OCI-LY1 (cell line): ENCODE results near the gene CCDC74B.
A peak's percentile ranks its signal among the peaks of the same experiment; 100 is the strongest.
"Not testable (repeated sequence)": the region's sequence is repeated elsewhere in the genome, so short reads cannot be mapped to it uniquely, and the experiment has no call there.

Source experiments
- H2AFZ ChIP-seq: fragments of 200-600 bp; sonication (generic), shearing (Covaris generic); 2 replicates; pipeline ENCODE4 v1.6.0; 2014; ENCODE audit warnings: antibody characterized with exemption, mild to moderate bottlenecking, low read length
- H3F3A ChIP-seq: fragments of 200-600 bp; sonication (generic), shearing (Covaris generic); 2 replicates; pipeline ENCODE4 v1.6.0; 2014; ENCODE audit warnings: mild to moderate bottlenecking, antibody characterized with exemption, low read length, moderate library complexity; ENCODE audit not compliant: insufficient read depth
- H3K27ac ChIP-seq: fragments of 200-600 bp; sonication (generic); 2 replicates; pipeline ENCODE4 v1.5.1; 2014; ENCODE audit warnings: low read length, mixed run types, mild to moderate bottlenecking, low read depth; ENCODE audit not compliant: poor library complexity, severe bottlenecking
- H3K27me3 ChIP-seq: fragments of 200-600 bp; sonication (generic); 2 replicates; pipeline ENCODE4 v1.6.0; 2014; ENCODE audit warnings: antibody characterized with exemption, mild to moderate bottlenecking, low read length, moderate library complexity; ENCODE audit not compliant: insufficient read depth
- H3K36me3 ChIP-seq: fragments of 200-600 bp; sonication (generic); 2 replicates; pipeline ENCODE4 v1.6.1; 2014; ENCODE audit warnings: mild to moderate bottlenecking, antibody characterized with exemption, low read length, moderate library complexity, mixed read lengths; ENCODE audit not compliant: insufficient read depth
- H3K4me1 ChIP-seq: fragments of 200-600 bp; sonication (generic); 2 replicates; pipeline ENCODE4 v1.5.1; 2014; ENCODE audit warnings: mild to moderate bottlenecking, low read length, moderate library complexity; ENCODE audit not compliant: insufficient read depth, severe bottlenecking
- H3K4me2 ChIP-seq: fragments of 200-600 bp; sonication (generic), shearing (Covaris generic); 2 replicates; pipeline ENCODE4 v1.6.1; 2014; ENCODE audit warnings: low read length
- H3K4me3 ChIP-seq: fragments of 200-600 bp; sonication (generic); 2 replicates; pipeline ENCODE4 v1.5.1; 2014; ENCODE audit warnings: low read length, low read depth, mild to moderate bottlenecking, mixed read lengths; ENCODE audit not compliant: poor library complexity, severe bottlenecking
- H3K79me2 ChIP-seq: fragments of 200-600 bp; shearing (Covaris generic); 2 replicates; pipeline ENCODE4 v1.6.1; 2016; ENCODE audit warnings: mixed run types, low read length, mixed read lengths; ENCODE audit not compliant: insufficient read depth
- H3K9ac ChIP-seq: fragments of 200-600 bp; sonication (generic), shearing (Covaris generic); 2 replicates; pipeline ENCODE4 v1.6.1; 2014; ENCODE audit warnings: mild to moderate bottlenecking, low read length, mixed read lengths
- H3K9me2 ChIP-seq: fragments of 200-600 bp; sonication (generic), shearing (Covaris generic); 2 replicates; pipeline ENCODE4 v1.6.1; 2014; ENCODE audit warnings: low read depth, mild to moderate bottlenecking, low read length, mixed read lengths
- H3K9me3 ChIP-seq: fragments of 200-600 bp; shearing (Covaris generic); 2 replicates; pipeline ENCODE4 v1.6.1; 2014; ENCODE audit warnings: low read length, mixed read lengths
- H4K20me1 ChIP-seq: fragments of 200-600 bp; sonication (generic), shearing (Covaris generic); 2 replicates; pipeline ENCODE4 v1.6.0; 2016; ENCODE audit warnings: mild to moderate bottlenecking, low read length; ENCODE audit not compliant: insufficient read depth
- EZH2 ChIP-seq: fragments of 200-600 bp; sonication (generic), shearing (Covaris generic); IDR thresholded peaks from 2 replicates; pipeline ENCODE4 v1.8.0; 2017; ENCODE audit warnings: borderline replicate concordance, mixed run types, mild to moderate bottlenecking, antibody characterized with exemption, low read length, moderate library complexity, mixed read lengths
- TF ChIP-seq, protein P1 (sequence below): fragments of 200-600 bp; sonication (generic), shearing (Covaris generic); IDR thresholded peaks from 2 replicates; pipeline ENCODE4 v1.5.1; 2017; ENCODE audit warnings: mild to moderate bottlenecking, antibody characterized with exemption, low read length, moderate library complexity, mixed read lengths

Gene CCDC74B

DNA sequence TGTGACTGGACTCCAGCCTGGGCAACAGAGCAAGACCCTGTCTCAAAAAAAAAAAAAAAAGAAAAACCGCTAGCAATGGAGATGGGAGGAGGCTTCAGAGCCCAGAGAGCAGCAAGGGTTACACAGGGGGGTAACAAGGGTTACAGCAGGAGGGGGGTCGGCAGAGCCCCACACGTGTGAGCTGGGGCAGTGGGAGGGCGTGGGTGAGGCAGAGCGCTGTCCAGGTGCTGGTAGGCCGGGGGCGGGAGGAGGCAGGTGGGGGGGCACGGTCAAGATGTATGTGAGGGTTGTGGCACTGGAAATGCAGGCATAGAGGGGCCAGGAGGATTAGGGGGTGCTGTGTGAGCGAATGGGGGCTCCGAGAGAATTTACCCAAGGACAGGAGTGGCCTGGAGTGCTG lies 40.5 kb upstream of the CCDC74B start:
- Histone ChIP-seq H3K9ac (no peak overlapping the region), H3K27ac (no peak overlapping the region), H3K4me1 (peaks cover 13% of the 10 kb centered on the region), H4K20me1 (no peaks in the 10 kb centered on the region), H3F3A (no peaks in the 10 kb centered on the region), H3K27me3 (no peaks in the 10 kb centered on the region), H2AFZ (no peak overlapping the region), H3K4me3 (no peak overlapping the region), H3K9me3 (no peaks in the 10 kb centered on the region), H3K4me2 (no peak overlapping the region), H3K79me2 (peaks cover 7% of the 10 kb centered on the region), H3K9me2 (no peaks in the 10 kb centered on the region), H3K36me3 (peaks cover 7% of the 10 kb centered on the region; the same call in 1 of the 2 replicates)
- TF ChIP-seq, protein P1, sequence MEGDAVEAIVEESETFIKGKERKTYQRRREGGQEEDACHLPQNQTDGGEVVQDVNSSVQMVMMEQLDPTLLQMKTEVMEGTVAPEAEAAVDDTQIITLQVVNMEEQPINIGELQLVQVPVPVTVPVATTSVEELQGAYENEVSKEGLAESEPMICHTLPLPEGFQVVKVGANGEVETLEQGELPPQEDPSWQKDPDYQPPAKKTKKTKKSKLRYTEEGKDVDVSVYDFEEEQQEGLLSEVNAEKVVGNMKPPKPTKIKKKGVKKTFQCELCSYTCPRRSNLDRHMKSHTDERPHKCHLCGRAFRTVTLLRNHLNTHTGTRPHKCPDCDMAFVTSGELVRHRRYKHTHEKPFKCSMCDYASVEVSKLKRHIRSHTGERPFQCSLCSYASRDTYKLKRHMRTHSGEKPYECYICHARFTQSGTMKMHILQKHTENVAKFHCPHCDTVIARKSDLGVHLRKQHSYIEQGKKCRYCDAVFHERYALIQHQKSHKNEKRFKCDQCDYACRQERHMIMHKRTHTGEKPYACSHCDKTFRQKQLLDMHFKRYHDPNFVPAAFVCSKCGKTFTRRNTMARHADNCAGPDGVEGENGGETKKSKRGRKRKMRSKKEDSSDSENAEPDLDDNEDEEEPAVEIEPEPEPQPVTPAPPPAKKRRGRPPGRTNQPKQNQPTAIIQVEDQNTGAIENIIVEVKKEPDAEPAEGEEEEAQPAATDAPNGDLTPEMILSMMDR: no peak
- no peak for TF ChIP-seq EZH2

DNA sequence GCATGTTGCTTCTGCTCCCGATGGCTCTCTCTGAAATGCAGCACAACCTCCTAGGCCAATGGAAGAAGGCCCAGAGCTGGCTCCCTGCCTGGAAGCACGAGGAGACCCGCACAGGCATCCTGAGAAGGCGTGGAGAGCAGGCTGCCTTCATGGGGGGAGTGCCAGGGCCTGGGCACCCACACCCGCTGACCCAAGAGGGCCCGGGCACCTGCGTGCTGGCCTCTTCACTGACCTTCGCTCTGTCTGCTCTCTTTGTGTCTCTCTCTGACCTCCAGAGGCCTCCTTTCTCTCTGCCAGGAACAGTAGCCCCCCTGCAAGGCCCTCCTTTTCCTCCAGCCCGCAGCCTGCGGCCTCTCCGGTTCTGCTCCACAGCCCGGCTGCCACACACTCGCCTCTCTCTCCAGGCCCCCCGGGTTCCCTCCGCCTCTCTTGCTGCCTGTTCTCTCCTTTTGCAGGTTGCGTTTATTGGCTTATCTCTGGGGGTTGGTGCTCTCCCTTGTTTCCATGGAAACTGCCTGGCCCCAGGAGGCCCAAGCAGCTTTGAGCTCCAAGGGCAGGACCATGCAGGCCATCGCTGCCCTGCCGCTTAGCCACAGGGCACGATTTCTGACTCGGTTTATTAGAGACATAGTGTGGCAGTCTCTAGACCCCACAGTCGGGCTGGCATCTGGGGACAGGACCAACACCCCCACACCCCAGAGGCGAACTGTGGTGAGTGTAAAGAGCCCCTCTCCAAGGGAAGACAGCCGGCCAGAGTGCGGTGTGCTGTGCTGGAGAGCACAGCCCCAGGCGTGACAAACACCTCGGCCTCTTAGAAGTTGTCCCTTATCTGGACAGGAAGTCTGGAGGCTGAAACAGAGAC lies 38.8 kb upstream of the CCDC74B start:
- Histone ChIP-seq H3K79me2 (peaks cover 24% of the 10 kb centered on the region), H3K4me2 (peak overlapping the region; percentile 62), H3K27ac (no peak overlapping the region), H3K4me3 (peak overlapping the region; percentile 87), H3K4me1 (peaks cover 25% of the 10 kb centered on the region), H3F3A (no peaks in the 10 kb centered on the region), H4K20me1 (no peaks in the 10 kb centered on the region), H2AFZ (no peak overlapping the region), H3K9me2 (no peaks in the 10 kb centered on the region), H3K9ac (peak overlapping the region; percentile 85), H3K9me3 (no peaks in the 10 kb centered on the region), H3K27me3 (no peaks in the 10 kb centered on the region), H3K36me3 (peaks cover 12% of the 10 kb centered on the region; the same call in 1 of the 2 replicates)
- TF ChIP-seq, protein P1: no peak
- no peak for TF ChIP-seq EZH2

DNA sequence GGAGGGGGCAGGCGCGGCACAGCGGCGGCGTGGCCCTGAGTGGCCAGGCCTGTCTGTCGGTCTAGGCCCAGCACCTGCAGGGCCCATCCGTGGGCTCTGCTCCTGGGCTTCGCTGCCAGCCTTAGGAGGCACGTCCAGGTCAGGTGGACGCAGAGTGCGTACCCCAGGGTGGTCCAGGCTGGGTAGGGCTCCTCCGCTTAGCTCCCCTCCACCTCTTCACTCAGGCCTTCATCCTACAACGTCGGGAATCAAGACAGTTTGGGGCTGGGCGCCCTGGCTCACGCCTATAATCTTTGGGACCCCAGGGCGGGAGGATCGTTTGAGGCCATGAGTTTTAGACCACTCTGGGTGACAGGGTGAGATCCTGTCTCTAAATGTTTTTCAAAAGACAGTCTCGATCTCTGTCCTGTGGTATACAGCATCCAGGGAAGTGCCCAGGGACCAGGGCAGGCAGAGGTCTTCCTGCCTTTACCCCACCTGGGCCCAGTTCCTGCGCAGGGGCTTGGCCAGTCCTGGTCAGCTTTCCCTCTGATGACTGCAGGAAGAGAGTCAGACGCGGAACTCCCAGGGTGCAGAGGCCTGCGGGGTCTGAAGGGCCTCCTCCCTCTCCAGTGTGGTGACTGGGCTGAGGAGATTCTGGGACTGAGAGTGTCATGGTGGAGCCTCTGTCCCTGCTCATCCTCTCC lies 38.1 kb upstream of the CCDC74B start:
- not testable (repeated sequence) for H4K20me1 ChIP-seq, H3K9me2 ChIP-seq, H3K27ac ChIP-seq, H3F3A ChIP-seq, H3K9me3 ChIP-seq, H2AFZ ChIP-seq, H3K27me3 ChIP-seq
- peak overlapping the region; percentile 87 for H3K4me3 ChIP-seq
- peak overlapping the region; percentile 62 for H3K4me2 ChIP-seq
- H3K4me1 ChIP-seq: peaks cover 25% of the 10 kb centered on the region
- H3K36me3 ChIP-seq: peaks cover 13% of the 10 kb centered on the region; the same call in 1 of the 2 replicates
- peak overlapping the region; percentile 85 for H3K9ac ChIP-seq
- peaks cover 31% of the 10 kb centered on the region for H3K79me2 ChIP-seq
